DOHH2 (cell line): ENCODE data around the gene ANXA8.
"Not testable (repeated sequence)": the region's sequence is repeated elsewhere in the genome, so short reads cannot be mapped to it uniquely, and the experiment has no call there.

Source experiments
- H3F3A ChIP-seq: fragments of 200-600 bp; sonication (generic), shearing (Covaris generic); 2 replicates; pipeline ENCODE4 v1.6.0; 2016; ENCODE audit warnings: antibody characterized with exemption, mild to moderate bottlenecking; ENCODE audit not compliant: control insufficient read depth, insufficient read depth
- H3K27ac ChIP-seq: fragments of 200-600 bp; sonication (generic); 2 replicates; pipeline ENCODE4 v1.5.1; 2014; ENCODE audit warnings: low read depth, mild to moderate bottlenecking, low read length, moderate library complexity
- H3K27me3 ChIP-seq: fragments of 200-600 bp; sonication (generic); 2 replicates; pipeline ENCODE4 v1.6.1; 2014; ENCODE audit warnings: mild to moderate bottlenecking, low read length, mixed read lengths; ENCODE audit not compliant: control insufficient read depth
- H3K36me3 ChIP-seq: fragments of 200-600 bp; sonication (generic); 2 replicates; pipeline ENCODE4 v1.6.1; 2014; ENCODE audit warnings: mild to moderate bottlenecking, low read length, moderate library complexity, mixed read lengths; ENCODE audit not compliant: control insufficient read depth
- H3K4me1 ChIP-seq: fragments of 200-600 bp; sonication (generic); 2 replicates; pipeline ENCODE4 v1.6.1; 2014; ENCODE audit warnings: mild to moderate bottlenecking, low read length, mixed read lengths; ENCODE audit not compliant: control insufficient read depth
- H3K4me2 ChIP-seq: fragments of 200-600 bp; sonication (generic); 2 replicates; pipeline ENCODE4 v1.6.0; 2014; ENCODE audit warnings: mild to moderate bottlenecking, low read length, moderate library complexity
- H3K4me3 ChIP-seq: fragments of 200-600 bp; sonication (generic); 2 replicates; pipeline ENCODE4 v1.5.1; 2014; ENCODE audit warnings: mild to moderate bottlenecking, low read length, mixed read lengths
- H3K79me2 ChIP-seq: fragments of 200-600 bp; sonication (generic); 2 replicates; pipeline ENCODE4 v1.6.1; 2014; ENCODE audit warnings: mild to moderate bottlenecking, low read length, mixed read lengths; ENCODE audit not compliant: control insufficient read depth
- H3K9me2 ChIP-seq: fragments of 200-600 bp; sonication (generic); replicated peaks from 2 replicates; pipeline ENCODE4 v1.6.1; 2014; ENCODE audit warnings: mild to moderate bottlenecking, low read length, mixed read lengths; ENCODE audit not compliant: control insufficient read depth
- H3K9me3 ChIP-seq: fragments of 200-600 bp; sonication (generic); 2 replicates; pipeline ENCODE4 v1.6.1; 2014; ENCODE audit warnings: antibody characterized with exemption, low read length, mixed read lengths; ENCODE audit not compliant: control insufficient read depth, insufficient read depth
- H4K20me1 ChIP-seq: fragments of 200-600 bp; sonication (generic); 2 replicates; pipeline ENCODE4 v1.6.0; 2014; ENCODE audit warnings: low read depth, mild to moderate bottlenecking, antibody characterized with exemption, low read length, moderate library complexity; ENCODE audit not compliant: control insufficient read depth, insufficient read depth
- CTCF ChIP-seq: fragments of 200-600 bp; sonication (generic); IDR thresholded peaks from one replicate; pipeline ENCODE4 v1.5.1; 2014; ENCODE audit warnings: antibody characterized with exemption, mild to moderate bottlenecking, low read depth, low read length; ENCODE audit not compliant: poor library complexity, severe bottlenecking
- EZH2phosphoT487 ChIP-seq: fragments of 200-600 bp; sonication (generic); IDR thresholded peaks from 2 replicates; pipeline ENCODE4 v1.6.1; 2017; ENCODE audit warnings: borderline replicate concordance, mild to moderate bottlenecking, antibody characterized with exemption, low read length, moderate library complexity, mixed read lengths

ANXA8 gene

GRCh38 chr10:47461261-47461687 is 22.6 kb downstream of the ANXA8 start:
- not testable (repeated sequence) for H3K27ac ChIP-seq

GRCh38 chr10:47458466-47459154 is 25.3 kb downstream of the ANXA8 start:
- Histone ChIP-seq H3K27me3 (no peaks in the 10 kb centered on the region), H3K36me3 (no peaks in the 10 kb centered on the region), H3K9me2 (no peaks in the 10 kb centered on the region), H3K4me1 (no peaks in the 10 kb centered on the region), H3K4me2 (no peak overlapping the region), H3F3A (no peaks in the 10 kb centered on the region), H3K4me3 (no peak overlapping the region), H3K9me3 (no peaks in the 10 kb centered on the region), H3K79me2 (no peaks in the 10 kb centered on the region), H4K20me1 (no peaks in the 10 kb centered on the region), H3K27ac (no peak overlapping the region)
- TF ChIP-seq EZH2phosphoT487 (no peak), CTCF (no peak)

More at GRCh38 chr10:47461261-47461687, 22.6 kb downstream of the ANXA8 start:
- not testable (repeated sequence) for H3K79me2 ChIP-seq, H3F3A ChIP-seq, H3K4me2 ChIP-seq, H3K9me3 ChIP-seq, H3K9me2 ChIP-seq, H3K36me3 ChIP-seq, H4K20me1 ChIP-seq, H3K27me3 ChIP-seq, H3K4me1 ChIP-seq, H3K4me3 ChIP-seq
- peak; percentile 10 for TF ChIP-seq CTCF

DNA sequence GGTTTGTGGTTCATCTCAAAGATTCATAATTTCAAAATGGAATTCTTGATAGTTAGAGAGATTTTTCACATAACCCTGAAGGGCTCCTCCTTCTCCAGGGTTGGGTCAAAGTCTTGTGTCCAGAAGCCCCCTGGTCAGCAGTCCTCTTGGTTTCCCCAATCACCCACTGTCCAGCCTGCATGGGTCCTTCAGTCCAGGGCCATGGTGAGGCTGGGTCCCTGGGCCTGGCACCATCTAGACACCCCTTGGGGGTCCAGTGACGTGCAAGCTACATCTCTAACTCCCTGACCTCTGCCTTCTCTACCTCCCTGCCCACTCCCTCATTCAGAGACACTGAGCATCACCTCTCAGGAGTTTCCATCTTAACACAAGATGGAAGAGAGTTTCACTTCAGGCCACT is 26.1 kb downstream of the ANXA8 start:
- Histone ChIP-seq H3K27ac (no peak overlapping the region), H3K79me2 (no peaks in the 10 kb centered on the region), H4K20me1 (no peaks in the 10 kb centered on the region), H3K9me3 (no peaks in the 10 kb centered on the region), H3K4me1 (no peaks in the 10 kb centered on the region), H3K4me2 (no peak overlapping the region), H3F3A (no peaks in the 10 kb centered on the region), H3K9me2 (no peaks in the 10 kb centered on the region), H3K4me3 (no peak overlapping the region), H3K27me3 (no peaks in the 10 kb centered on the region), H3K36me3 (no peaks in the 10 kb centered on the region)
- TF ChIP-seq CTCF = no peak
- TF ChIP-seq EZH2phosphoT487 = no peak

GRCh38 chr10:47457528-47457820 is 26.4 kb downstream of the ANXA8 start:
- no peak overlapping the region for H3K27ac ChIP-seq
- H3K27me3 ChIP-seq = no peaks in the 10 kb centered on the region
- no peak overlapping the region for H3K4me3 ChIP-seq
- H3F3A ChIP-seq = no peaks in the 10 kb centered on the region
- no peaks in the 10 kb centered on the region for H3K9me2 ChIP-seq
- TF ChIP-seq CTCF (no peak), EZH2phosphoT487 (no peak)
- H3K9me3 ChIP-seq = no peaks in the 10 kb centered on the region
- H3K79me2 ChIP-seq = no peaks in the 10 kb centered on the region
- H3K4me2 ChIP-seq = no peak overlapping the region
- no peaks in the 10 kb centered on the region for H3K36me3 ChIP-seq
- no peaks in the 10 kb centered on the region for H3K4me1 ChIP-seq
- H4K20me1 ChIP-seq = no peaks in the 10 kb centered on the region
